ENCODE data around the gene SLC12A9.
"Not testable (repeated sequence)": the region's sequence is repeated elsewhere in the genome, so short reads cannot be mapped to it uniquely, and the experiment has no call there.

Gene SLC12A9

GRCh38 chr7:100899432-100899831 lies 46.9 kb downstream of the SLC12A9 start:
- DNase-seq: no peak

- no peak for DNase-seq
Measured at GRCh38 chr7:100900978-100901377, 48.5 kb downstream of the SLC12A9 start.

GRCh38 chr7:100901921-100902332 lies 49.4 kb downstream of the SLC12A9 start:
- no peak for DNase-seq

- no peak for DNase-seq
Measured at GRCh38 chr7:100902638-100903037, 50.1 kb downstream of the SLC12A9 start.

- no peak for DNase-seq
Measured at GRCh38 chr7:100908512-100908911, 56.0 kb downstream of the SLC12A9 start.

GRCh38 chr7:100910443-100910842 lies 57.9 kb downstream of the SLC12A9 start:
- not testable (repeated sequence) for DNase-seq

GRCh38 chr7:100911484-100911883 lies 59.0 kb downstream of the SLC12A9 start:
- no peak for DNase-seq

- no peak for DNase-seq
Measured at GRCh38 chr7:100914208-100914878, 61.8 kb downstream of the SLC12A9 start.

GRCh38 chr7:100914879-100915447 lies 62.5 kb downstream of the SLC12A9 start:
- no peak for DNase-seq
